ENCODE results near the gene SNRNP70.

GRCh38 chr19:49120868-49121267 lies 35.6 kb downstream of the SNRNP70 start:
- TF ChIP-seq RAD21 (IDR thresholded peaks at IDR 0.05; ENCODE audit: low read depth): no peak
- no peak for TF ChIP-seq CEBPB (IDR thresholded peaks at IDR 0.05)
- no peak for TF ChIP-seq TAF1 (IDR thresholded peaks at IDR 0.05; ENCODE audit: low read depth)
- no peak for TF ChIP-seq EP300 (IDR thresholded peaks at IDR 0.05; ENCODE audit: borderline replicate concordance)
- no peak for TF ChIP-seq TEAD4 (IDR thresholded peaks at IDR 0.05)
- TF ChIP-seq YY1 (IDR thresholded peaks at IDR 0.05; ENCODE audit: low read depth): no peak
- no peak for TF ChIP-seq REST (IDR thresholded peaks at IDR 0.05; ENCODE audit: low read depth)
- no peak for TF ChIP-seq TCF12 (IDR thresholded peaks at IDR 0.05; ENCODE audit: low read depth)
- TF ChIP-seq CREB1 (IDR thresholded peaks at IDR 0.05; ENCODE audit: low read depth): no peak
- no peak for TF ChIP-seq EGR1 (IDR thresholded peaks at IDR 0.05)
- TF ChIP-seq, protein P1, sequence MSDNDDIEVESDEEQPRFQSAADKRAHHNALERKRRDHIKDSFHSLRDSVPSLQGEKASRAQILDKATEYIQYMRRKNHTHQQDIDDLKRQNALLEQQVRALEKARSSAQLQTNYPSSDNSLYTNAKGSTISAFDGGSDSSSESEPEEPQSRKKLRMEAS (IDR thresholded peaks at IDR 0.05): no peak
- TF ChIP-seq, protein P2, sequence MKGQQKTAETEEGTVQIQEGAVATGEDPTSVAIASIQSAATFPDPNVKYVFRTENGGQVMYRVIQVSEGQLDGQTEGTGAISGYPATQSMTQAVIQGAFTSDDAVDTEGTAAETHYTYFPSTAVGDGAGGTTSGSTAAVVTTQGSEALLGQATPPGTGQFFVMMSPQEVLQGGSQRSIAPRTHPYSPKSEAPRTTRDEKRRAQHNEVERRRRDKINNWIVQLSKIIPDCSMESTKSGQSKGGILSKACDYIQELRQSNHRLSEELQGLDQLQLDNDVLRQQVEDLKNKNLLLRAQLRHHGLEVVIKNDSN (IDR thresholded peaks at IDR 0.05): no peak
- TF ChIP-seq FOXM1 (IDR thresholded peaks at IDR 0.05; ENCODE audit: borderline replicate concordance, low read depth): no peak

Measured in Ishikawa (cell line).